Mesenchymal stem cell (in vitro differentiated cells and primary cell): ENCODE results near the gene PBRM1.

Experiments used
- DNase-seq: peaks from one replicate; pipeline ENCODE4 v3.0.0-alpha.2; 2013
- H2AFZ ChIP-seq: one replicate; pipeline ENCODE4 v1.6.1; 2013; ENCODE audit warnings: low read depth, mild to moderate bottlenecking, control low read depth, inconsistent platforms, low read length, moderate library complexity
- H2AK5ac ChIP-seq: 2 replicates; pipeline ENCODE4 v1.6.1; 2013; ENCODE audit warnings: low read length, moderate library complexity, mild to moderate bottlenecking, inconsistent platforms; ENCODE audit not compliant: severe bottlenecking
- H2BK120ac ChIP-seq: one replicate; pipeline ENCODE4 v1.6.1; 2013; ENCODE audit warnings: low read depth, mild to moderate bottlenecking, inconsistent platforms, low read length, moderate library complexity
- H2BK12ac ChIP-seq, 2 experiments: one replicate each; pipeline ENCODE4 v1.6.1; 2013; ENCODE audit warnings: inconsistent platforms in 2 of 2, low read length in 2 of 2, mild to moderate bottlenecking in 2 of 2, moderate library complexity in 2 of 2, control low read depth in 1 of 2
- H2BK15ac ChIP-seq: one replicate; pipeline ENCODE4 v1.6.1; 2013; ENCODE audit warnings: mild to moderate bottlenecking, low read depth, inconsistent platforms; ENCODE audit not compliant: poor library complexity, severe bottlenecking
- H2BK5ac ChIP-seq: 2 replicates; pipeline ENCODE4 v1.6.1; 2013; ENCODE audit warnings: low read depth, mild to moderate bottlenecking, low read length, control low read depth, inconsistent platforms; ENCODE audit not compliant: poor library complexity, severe bottlenecking
- H3K14ac ChIP-seq, 2 experiments: one replicate each; pipeline ENCODE4 v1.6.1; 2013; ENCODE audit warnings: inconsistent platforms in 2 of 2, low read length in 2 of 2, control low read depth in 1 of 2, mild to moderate bottlenecking in 1 of 2, moderate library complexity in 1 of 2
- H3K18ac ChIP-seq, 2 experiments: one replicate each; pipeline ENCODE4 v1.6.1; 2013; ENCODE audit warnings: inconsistent platforms in 2 of 2, low read length in 2 of 2, control low read depth in 1 of 2, low read depth in 1 of 2, mild to moderate bottlenecking in 1 of 2
- H3K23ac ChIP-seq, 2 experiments: one replicate each; pipeline ENCODE4 v1.6.1; 2013; ENCODE audit warnings: inconsistent platforms in 2 of 2, low read length in 2 of 2, mild to moderate bottlenecking in 2 of 2, moderate library complexity in 2 of 2, control low read depth in 1 of 2
- H3K27ac ChIP-seq: 2 replicates; pipeline ENCODE4 v1.5.1; 2013; ENCODE audit warnings: mild to moderate bottlenecking, moderate library complexity, low read length, control low read depth, inconsistent platforms; ENCODE audit not compliant: poor library complexity, severe bottlenecking
- H3K27me3 ChIP-seq, 2 experiments: 2 replicates each; pipeline versions ENCODE4 v1.6.1 to v1.7.0; 2013; ENCODE audit warnings: low read length in 2 of 2, mild to moderate bottlenecking in 2 of 2, moderate library complexity in 2 of 2, control low read depth in 1 of 2, inconsistent platforms in 1 of 2; ENCODE audit not compliant: control insufficient read depth in 1 of 2, insufficient read depth in 1 of 2
- H3K36me3 ChIP-seq, 2 experiments: 2 replicates each; pipeline versions ENCODE4 v1.6.1 to v1.7.0; 2013; ENCODE audit warnings: low read length in 2 of 2, control low read depth in 1 of 2, inconsistent platforms in 1 of 2, low read depth in 1 of 2, mild to moderate bottlenecking in 1 of 2; ENCODE audit not compliant: insufficient read depth in 2 of 2, control insufficient read depth in 1 of 2
- H3K4ac ChIP-seq, 2 experiments: one replicate each; pipeline ENCODE4 v1.6.1; 2013; ENCODE audit warnings: inconsistent platforms in 2 of 2, low read length in 2 of 2, mild to moderate bottlenecking in 2 of 2, moderate library complexity in 2 of 2, control low read depth in 1 of 2, low read depth in 1 of 2
- H3K4me1 ChIP-seq: 2 replicates; pipeline ENCODE4 v1.6.1; 2013; ENCODE audit warnings: low read depth, low read length, control low read depth; ENCODE audit not compliant: control insufficient read depth, insufficient read depth
- H3K4me2 ChIP-seq: 2 replicates; pipeline ENCODE4 v1.6.1; 2013; ENCODE audit warnings: low read length, mild to moderate bottlenecking, inconsistent platforms; ENCODE audit not compliant: poor library complexity, severe bottlenecking
- H3K4me3 ChIP-seq, 2 experiments: 2 replicates each; pipeline versions ENCODE4 v1.5.1 to v1.7.0; 2013; ENCODE audit warnings: low read length in 2 of 2, mild to moderate bottlenecking in 2 of 2, control low read depth in 1 of 2, low read depth in 1 of 2; ENCODE audit not compliant: insufficient read depth in 1 of 2
- H3K79me1 ChIP-seq: replicated peaks from 2 replicates; pipeline ENCODE4 v1.6.1; 2013; ENCODE audit warnings: mild to moderate bottlenecking, control low read depth, low read length, inconsistent platforms; ENCODE audit not compliant: poor library complexity, severe bottlenecking
- H3K9ac ChIP-seq: 2 replicates; pipeline ENCODE4 v1.7.0; 2013; ENCODE audit warnings: mild to moderate bottlenecking, low read length, moderate library complexity
- H3K9me3 ChIP-seq: 2 replicates; pipeline ENCODE4 v1.7.0; 2013; ENCODE audit warnings: mild to moderate bottlenecking, low read length; ENCODE audit not compliant: control insufficient read depth
- H4K8ac ChIP-seq: one replicate; pipeline ENCODE4 v1.6.1; 2013; ENCODE audit warnings: inconsistent platforms, mild to moderate bottlenecking, low read length, moderate library complexity
- H4K91ac ChIP-seq: one replicate; pipeline ENCODE4 v1.6.1; 2013; ENCODE audit warnings: mild to moderate bottlenecking, low read length, inconsistent platforms
- WGBS: methylation state at CpG from one replicate; pipeline ENCODE4 v1.1.7; 2013; ENCODE audit warnings: mixed read lengths; 5-methylcytosine and 5-hydroxymethylcytosine counted together

Gene PBRM1

GRCh38 chr3:52529376-52530333 lies 156.1 kb downstream of the PBRM1 start:
- Histone ChIP-seq H2AK5ac (no peak overlapping the region), H3K4me2 (no peak overlapping the region), H2BK5ac (no peak overlapping the region), H3K4ac (no peak overlapping the region), H2AFZ (no peak overlapping the region), H3K23ac (no peak overlapping the region), H3K27me3 (no peaks in the 10 kb centered on the region), H3K79me1 (peaks cover 26% of the 10 kb centered on the region), H3K14ac (no peak overlapping the region), H3K18ac (no peak overlapping the region), H2BK15ac (no peak overlapping the region), H3K27ac (no peak overlapping the region), H4K91ac (peak overlapping the region; percentile 14), H2BK120ac (no peak overlapping the region), H2BK12ac (no peak overlapping the region), H3K4me3 (no peak overlapping the region), H3K4me1 (peaks cover 48% of the 10 kb centered on the region), H3K36me3 (peaks cover 35 to 72% of the 10 kb centered on the region in 2 experiments), H3K9ac (no peak overlapping the region), H4K8ac (no peak overlapping the region), H3K9me3 (no peaks in the 10 kb centered on the region)
- no peak for DNase-seq
- 86% methylated on average over 12 of the region's 12 CpGs for WGBS

- Histone ChIP-seq H3K18ac (no peak overlapping the region), H3K27ac (no peak overlapping the region), H3K23ac (no peak overlapping the region), H4K91ac (peak overlapping the region; percentile 43), H3K27me3 (no peaks in the 10 kb centered on the region), H3K9me3 (no peaks in the 10 kb centered on the region), H3K4me1 (peaks cover 45% of the 10 kb centered on the region), H3K14ac (no peak overlapping the region), H2AFZ (no peak overlapping the region), H3K4ac (no peak overlapping the region), H3K4me2 (no peak overlapping the region), H2AK5ac (no peak overlapping the region), H2BK15ac (no peak overlapping the region), H4K8ac (no peak overlapping the region), H2BK120ac (no peak overlapping the region), H3K4me3 (no peak overlapping the region), H2BK5ac (no peak overlapping the region), H3K36me3 (peaks cover 44 to 76% of the 10 kb centered on the region in 2 experiments), H2BK12ac (no peak overlapping the region), H3K79me1 (peaks cover 26% of the 10 kb centered on the region), H3K9ac (no peak overlapping the region)
- 97% methylated on average over 25 of the region's 25 CpGs for WGBS
- DNase-seq: no peak
These were observed 156.9 kb downstream of the PBRM1 start for GRCh38 chr3:52528586-52529375.

- H2BK120ac ChIP-seq: no peak overlapping the region
- no peak overlapping the region for H3K18ac ChIP-seq
- H3K14ac ChIP-seq: no peak overlapping the region
- H3K4me2 ChIP-seq: no peak overlapping the region
- no peak overlapping the region for H4K8ac ChIP-seq
- H2BK5ac ChIP-seq: no peak overlapping the region
- no peak overlapping the region for H3K4me3 ChIP-seq
- H3K36me3 ChIP-seq: peaks cover 48 to 85% of the 10 kb centered on the region in 2 experiments
- no peak overlapping the region for H2AK5ac ChIP-seq
- H3K27me3 ChIP-seq: no peaks in the 10 kb centered on the region
- no peak overlapping the region for H2AFZ ChIP-seq
- H3K9ac ChIP-seq: no peak overlapping the region
- H2BK12ac ChIP-seq: peak overlapping the region in 1 of 2 experiments; percentile 48
- 81% methylated on average over 18 of the region's 18 CpGs for WGBS
- peaks cover 43% of the 10 kb centered on the region for H3K4me1 ChIP-seq
- peaks cover 26% of the 10 kb centered on the region for H3K79me1 ChIP-seq
- no peak overlapping the region for H2BK15ac ChIP-seq
- H3K27ac ChIP-seq: no peak overlapping the region
- H4K91ac ChIP-seq: no peak overlapping the region
- no peak overlapping the region for H3K4ac ChIP-seq
- no peak for DNase-seq
- H3K23ac ChIP-seq: no peak overlapping the region
- H3K9me3 ChIP-seq: no peaks in the 10 kb centered on the region
These were observed 157.8 kb downstream of the PBRM1 start for GRCh38 chr3:52527732-52528585.
